ENCODE measurements around the gene RNPC3.
"Not testable (repeated sequence)": the region's sequence is repeated elsewhere in the genome, so short reads cannot be mapped to it uniquely, and the experiment has no call there.

RNPC3 gene

DNA sequence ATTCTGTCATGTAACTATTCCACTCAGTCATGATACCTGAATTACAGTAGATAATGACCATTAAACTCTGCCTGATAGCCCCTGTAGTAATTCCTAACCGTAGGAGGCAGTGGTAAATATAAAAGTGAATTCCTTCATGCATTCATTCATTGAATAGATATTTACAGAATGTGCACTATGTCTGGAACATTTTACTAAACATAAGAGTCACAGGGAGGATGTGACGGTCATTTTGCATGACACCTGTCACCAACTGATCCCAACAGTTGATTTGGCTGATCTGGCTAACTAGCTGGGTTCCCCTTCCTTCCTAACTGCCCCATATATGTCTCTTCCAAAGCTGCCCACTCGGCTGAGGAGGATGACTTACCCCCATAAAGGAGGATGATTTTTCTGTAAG lies 2.2 kb upstream of the RNPC3 start:
- no peak overlapping the region for H3K27ac Mint-ChIP-seq
- H3K4me1 Mint-ChIP-seq: peaks cover 14% of the 10 kb centered on the region
- peaks cover 5% of the 10 kb centered on the region for H3K36me3 Mint-ChIP-seq
- H3K4me3 Mint-ChIP-seq: no peak overlapping the region
- H3K9me3 Mint-ChIP-seq: no peaks in the 10 kb centered on the region
- ATAC-seq (ENCODE audit: low read depth) (no peak), DNase-seq (ENCODE audit: low spot score in 2 of 2) (no peak)
- no peaks in the 10 kb centered on the region for H3K27me3 Mint-ChIP-seq

DNA sequence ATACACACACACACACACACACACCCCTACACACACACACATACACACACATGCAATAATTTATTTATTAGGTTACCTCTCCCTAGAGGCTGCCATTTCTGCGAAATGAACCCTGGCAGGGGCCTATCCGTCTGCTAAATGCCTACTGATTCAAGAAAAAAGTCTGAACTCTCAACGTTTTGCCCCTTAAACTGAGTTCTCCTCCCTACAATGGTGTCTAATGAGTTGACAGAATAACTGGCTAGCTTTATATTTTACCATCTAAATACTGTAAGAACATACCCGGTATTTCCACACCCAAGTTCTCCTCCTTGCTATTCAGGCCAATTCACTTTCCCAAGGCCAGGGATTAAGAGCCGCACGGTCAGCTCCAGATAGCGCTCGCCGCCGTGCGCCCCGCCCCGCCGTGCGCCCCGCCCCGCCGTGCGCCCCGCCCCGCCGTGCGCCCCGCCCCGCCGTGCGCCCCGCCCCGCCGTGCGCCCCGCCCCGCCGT lies 339 bp upstream of the RNPC3 start:
- H3K9me3 Mint-ChIP-seq: no peaks in the 10 kb centered on the region
- no peaks in the 10 kb centered on the region for H3K27me3 Mint-ChIP-seq
- DNase-seq (ENCODE audit: low spot score in 2 of 2): peak in 1 of 2 donors; percentile 34
- peaks cover 13% of the 10 kb centered on the region for H3K36me3 Mint-ChIP-seq
- peaks cover 23% of the 10 kb centered on the region for H3K4me1 Mint-ChIP-seq
- peak; percentile 15 for ATAC-seq (ENCODE audit: low read depth)
- H3K4me3 Mint-ChIP-seq: peak overlapping the region; percentile 75
- H3K27ac Mint-ChIP-seq: peak overlapping the region; percentile 97

- no peak for DNase-seq (ENCODE audit: low spot score in 2 of 2)
- Mint-ChIP-seq H3K4me1 (peaks cover 40% of the 10 kb centered on the region), H3K27ac (no peak overlapping the region), H3K4me3 (peak overlapping the region; percentile 17), H3K36me3 (peaks cover 29% of the 10 kb centered on the region), H3K27me3 (no peaks in the 10 kb centered on the region), H3K9me3 (no peaks in the 10 kb centered on the region)
- no peak for ATAC-seq (ENCODE audit: low read depth)
Observed at GRCh38 chr1:103527331-103527730, 1.8 kb downstream of the RNPC3 start.

GRCh38 chr1:103529746-103530145 lies 4.2 kb downstream of the RNPC3 start:
- H3K27ac Mint-ChIP-seq: no peak overlapping the region
- ATAC-seq (ENCODE audit: low read depth) (no peak), DNase-seq (ENCODE audit: low spot score in 2 of 2) (no peak)
- no peak overlapping the region for H3K4me3 Mint-ChIP-seq
- H3K4me1 Mint-ChIP-seq: peaks cover 45% of the 10 kb centered on the region
- H3K27me3 Mint-ChIP-seq: no peaks in the 10 kb centered on the region
- H3K9me3 Mint-ChIP-seq: no peaks in the 10 kb centered on the region
- peaks cover 37% of the 10 kb centered on the region for H3K36me3 Mint-ChIP-seq

DNA sequence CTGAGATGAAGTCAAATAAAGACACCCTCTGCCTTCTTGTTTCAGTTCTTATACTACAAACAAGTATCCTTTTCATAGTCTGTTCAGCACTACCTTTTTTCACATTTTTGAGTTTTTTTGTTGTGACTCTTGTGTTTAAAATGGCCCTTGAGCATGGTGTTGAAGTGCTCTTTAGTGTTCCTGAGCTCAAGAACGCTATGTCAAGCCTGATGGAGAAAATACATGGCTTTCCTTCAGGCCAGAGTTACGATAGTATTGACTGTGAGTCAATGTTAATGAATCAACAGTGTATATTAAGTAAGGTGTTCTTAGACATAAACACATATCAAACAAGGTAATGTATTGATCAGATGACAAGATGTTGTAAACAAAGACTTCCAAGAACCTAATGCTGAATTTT lies 12.7 kb downstream of the RNPC3 start:
- Mint-ChIP-seq H3K27me3 (no peaks in the 10 kb centered on the region), H3K4me3 (no peak overlapping the region), H3K9me3 (no peaks in the 10 kb centered on the region), H3K4me1 (no peaks in the 10 kb centered on the region), H3K27ac (no peak overlapping the region), H3K36me3 (peaks cover 32% of the 10 kb centered on the region)
- ATAC-seq (ENCODE audit: low read depth): no peak
- DNase-seq (ENCODE audit: low spot score in 2 of 2): no peak

DNA sequence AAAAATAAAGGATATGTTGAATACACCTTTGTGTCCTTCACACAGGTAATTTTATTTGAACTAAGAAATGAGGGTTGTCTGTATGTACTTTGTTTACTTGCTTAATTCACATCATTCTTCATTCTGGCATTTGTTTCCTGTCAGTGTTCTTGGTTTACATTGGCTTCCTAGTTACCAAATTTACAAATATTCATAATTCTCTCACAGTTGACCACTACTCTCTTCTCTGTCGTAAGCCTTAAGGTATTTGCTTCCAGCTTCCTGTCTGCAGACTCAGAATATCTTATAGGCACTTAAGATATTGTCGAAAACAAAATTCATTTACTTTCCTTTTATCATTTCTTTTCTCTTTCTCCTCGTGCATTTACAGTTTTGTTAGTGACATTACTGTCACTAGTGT lies 15.9 kb downstream of the RNPC3 start:
- DNase-seq (ENCODE audit: low spot score in 2 of 2): no peak
- no peak overlapping the region for H3K4me3 Mint-ChIP-seq
- H3K27me3 Mint-ChIP-seq: no peaks in the 10 kb centered on the region
- peaks cover 34% of the 10 kb centered on the region for H3K36me3 Mint-ChIP-seq
- no peaks in the 10 kb centered on the region for H3K9me3 Mint-ChIP-seq
- H3K4me1 Mint-ChIP-seq: no peaks in the 10 kb centered on the region
- H3K27ac Mint-ChIP-seq: no peak overlapping the region
- ATAC-seq (ENCODE audit: low read depth): no peak

DNA sequence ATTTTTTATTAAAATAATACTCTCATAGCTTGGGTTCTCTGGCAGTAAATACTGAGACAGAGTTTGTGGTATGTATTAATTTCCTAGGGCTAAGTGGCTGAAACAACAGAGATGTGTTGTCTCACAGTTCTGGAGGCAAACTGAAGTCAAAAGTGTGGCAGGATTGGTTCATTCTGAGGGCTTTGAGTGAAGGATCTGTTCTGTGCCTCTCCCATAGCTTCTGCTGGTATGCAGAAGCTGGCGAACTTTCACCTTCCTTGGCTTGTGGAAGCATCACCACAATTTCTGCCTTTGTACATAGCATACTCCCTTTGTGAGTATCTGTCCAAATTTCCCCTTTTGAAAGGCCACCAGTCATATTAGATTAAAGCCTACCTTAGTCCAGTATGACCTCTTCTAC lies 21.0 kb downstream of the RNPC3 start:
- H3K9me3 Mint-ChIP-seq: no peaks in the 10 kb centered on the region
- peaks cover 26% of the 10 kb centered on the region for H3K36me3 Mint-ChIP-seq
- DNase-seq (ENCODE audit: low spot score in 2 of 2) (no peak), ATAC-seq (ENCODE audit: low read depth) (no peak)
- no peaks in the 10 kb centered on the region for H3K4me1 Mint-ChIP-seq
- no peak overlapping the region for H3K27ac Mint-ChIP-seq
- H3K4me3 Mint-ChIP-seq: no peak overlapping the region
- H3K27me3 Mint-ChIP-seq: no peaks in the 10 kb centered on the region

DNA sequence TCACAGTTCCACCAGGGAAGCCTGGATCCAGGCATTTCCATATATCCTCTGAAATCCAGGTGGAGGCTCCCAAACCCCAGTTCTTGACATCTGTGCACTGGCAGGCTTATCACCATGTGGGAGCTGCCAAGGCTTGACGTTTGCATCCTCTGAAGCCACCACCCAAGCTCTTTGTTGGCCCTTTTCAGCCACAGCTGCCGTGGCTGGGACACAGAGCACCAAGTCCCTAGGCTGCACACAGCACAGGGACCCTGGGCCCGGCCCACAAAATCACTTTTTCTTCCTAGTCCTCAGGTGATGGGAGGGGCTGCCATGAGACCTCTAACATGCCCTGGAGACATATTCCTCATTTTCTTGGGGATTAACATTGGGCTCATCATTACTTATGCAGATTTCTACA lies 22.3 kb downstream of the RNPC3 start:
- Mint-ChIP-seq H3K27me3 (no peaks in the 10 kb centered on the region), H3K4me3 (no peak overlapping the region), H3K4me1 (no peaks in the 10 kb centered on the region), H3K9me3 (no peaks in the 10 kb centered on the region), H3K27ac (no peak overlapping the region), H3K36me3 (peaks cover 25% of the 10 kb centered on the region)
- ATAC-seq (ENCODE audit: low read depth): no peak
- DNase-seq (ENCODE audit: low spot score in 2 of 2): no peak

DNA sequence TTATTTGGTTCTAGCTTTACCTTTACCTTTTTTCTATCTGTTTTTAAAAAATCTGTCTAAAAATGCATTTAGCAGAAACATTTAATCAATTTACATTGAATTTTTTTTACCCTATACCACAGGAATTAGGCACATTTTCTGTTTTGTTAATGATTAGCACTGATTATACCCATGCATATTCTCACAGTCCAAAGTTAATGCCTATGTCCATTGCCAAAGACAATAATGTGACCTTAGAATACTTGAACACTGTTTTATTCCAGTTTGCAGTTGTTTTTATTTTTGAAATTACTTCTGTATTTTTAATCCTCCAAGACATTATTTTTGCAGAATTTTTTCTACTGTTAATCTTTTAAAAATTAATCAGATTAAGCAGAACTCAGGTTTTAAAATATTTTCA lies 34.9 kb downstream of the RNPC3 start:
- peaks cover 3% of the 10 kb centered on the region for H3K4me1 Mint-ChIP-seq
- H3K27ac Mint-ChIP-seq: no peak overlapping the region
- no peak overlapping the region for H3K4me3 Mint-ChIP-seq
- ATAC-seq (ENCODE audit: low read depth) (no peak), DNase-seq (ENCODE audit: low spot score in 2 of 2) (no peak)
- peaks cover 15% of the 10 kb centered on the region for H3K36me3 Mint-ChIP-seq
- H3K9me3 Mint-ChIP-seq: no peaks in the 10 kb centered on the region
- H3K27me3 Mint-ChIP-seq: no peaks in the 10 kb centered on the region

DNA sequence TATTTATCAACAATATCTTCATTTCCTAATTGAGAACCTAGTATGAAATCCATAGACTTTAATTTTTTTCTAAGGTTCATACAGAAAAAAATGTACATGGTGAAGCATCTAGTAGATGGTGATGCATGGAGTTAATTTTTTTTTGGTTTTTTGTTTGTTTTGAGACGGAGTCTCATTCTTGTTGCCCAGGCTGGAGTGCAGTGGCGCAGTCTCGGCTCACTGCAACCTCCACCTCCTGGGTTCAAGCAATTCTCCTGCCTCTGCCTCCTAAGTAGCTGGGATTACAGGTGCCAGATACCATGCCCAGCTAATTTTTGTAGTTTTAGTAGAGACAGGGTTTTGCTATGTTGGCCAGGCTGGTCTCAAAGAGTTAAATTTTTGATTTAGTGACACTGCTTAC lies 35.6 kb downstream of the RNPC3 start:
- peaks cover 12% of the 10 kb centered on the region for H3K36me3 Mint-ChIP-seq
- not testable (repeated sequence) for H3K27me3 Mint-ChIP-seq; H3K4me1 Mint-ChIP-seq; H3K4me3 Mint-ChIP-seq; H3K9me3 Mint-ChIP-seq; DNase-seq (ENCODE audit: low spot score in 2 of 2); H3K27ac Mint-ChIP-seq; ATAC-seq (ENCODE audit: low read depth)

- ATAC-seq (ENCODE audit: low read depth): no peak
- Mint-ChIP-seq H3K36me3 (peaks cover 8% of the 10 kb centered on the region), H3K27ac (no peak overlapping the region), H3K4me1 (peaks cover 3% of the 10 kb centered on the region), H3K9me3 (no peaks in the 10 kb centered on the region), H3K27me3 (no peaks in the 10 kb centered on the region), H3K4me3 (no peak overlapping the region)
- no peak for DNase-seq (ENCODE audit: low spot score in 2 of 2)
Observed at GRCh38 chr1:103561643-103562395, 36.3 kb downstream of the RNPC3 start.

DNA sequence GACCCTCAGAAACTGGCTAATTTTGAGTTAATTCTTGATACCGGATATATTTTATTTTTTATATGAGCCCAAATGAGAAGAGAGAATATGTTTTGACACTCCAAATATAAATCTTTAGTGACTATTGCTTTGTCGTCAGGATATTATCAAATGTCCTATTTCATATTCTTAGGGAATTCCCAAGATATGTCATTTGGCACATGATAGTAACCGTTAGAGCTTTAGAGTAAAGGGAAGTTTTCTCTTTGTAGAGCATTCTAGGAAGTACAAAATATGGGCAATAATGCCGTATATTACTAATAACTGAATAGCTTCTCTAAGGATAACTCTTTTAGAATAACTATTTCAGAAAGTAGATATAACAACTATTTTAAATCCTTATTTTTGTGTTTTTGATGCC lies 37.6 kb downstream of the RNPC3 start:
- no peak overlapping the region for H3K4me3 Mint-ChIP-seq
- no peak for DNase-seq (ENCODE audit: low spot score in 2 of 2)
- H3K27ac Mint-ChIP-seq: no peak overlapping the region
- H3K9me3 Mint-ChIP-seq: no peaks in the 10 kb centered on the region
- peaks cover 3% of the 10 kb centered on the region for H3K4me1 Mint-ChIP-seq
- ATAC-seq (ENCODE audit: low read depth): no peak
- H3K36me3 Mint-ChIP-seq: peaks cover 9% of the 10 kb centered on the region
- H3K27me3 Mint-ChIP-seq: no peaks in the 10 kb centered on the region

DNA sequence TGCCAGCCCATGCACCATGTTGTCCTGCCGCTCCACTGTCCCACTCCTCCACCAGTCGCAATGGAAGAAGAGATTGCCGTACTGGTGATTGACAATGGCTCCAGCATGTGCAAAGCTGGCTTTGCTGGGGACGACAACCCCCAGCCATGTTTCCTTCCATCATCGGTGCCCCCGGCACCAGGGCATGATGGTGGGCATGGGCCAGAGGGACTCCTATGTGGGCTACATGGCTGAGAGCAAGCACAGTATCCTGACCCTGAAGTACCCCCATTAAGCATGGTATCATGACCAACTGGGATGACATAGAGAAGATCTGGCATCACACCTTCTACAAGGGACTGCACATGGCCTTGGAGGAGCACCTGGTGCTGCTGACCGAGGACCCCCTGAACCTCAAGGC lies 44.0 kb downstream of the RNPC3 start:
- H3K27ac Mint-ChIP-seq: no peak overlapping the region
- H3K36me3 Mint-ChIP-seq: peaks cover 23% of the 10 kb centered on the region
- no peaks in the 10 kb centered on the region for H3K9me3 Mint-ChIP-seq
- no peaks in the 10 kb centered on the region for H3K27me3 Mint-ChIP-seq
- no peak for ATAC-seq (ENCODE audit: low read depth)
- no peak overlapping the region for H3K4me3 Mint-ChIP-seq
- no peak for DNase-seq (ENCODE audit: low spot score in 2 of 2)
- H3K4me1 Mint-ChIP-seq: no peaks in the 10 kb centered on the region

- H3K4me3 Mint-ChIP-seq; H3K27me3 Mint-ChIP-seq; ATAC-seq (ENCODE audit: low read depth); H3K27ac Mint-ChIP-seq; H3K9me3 Mint-ChIP-seq; DNase-seq (ENCODE audit: low spot score in 2 of 2); H3K4me1 Mint-ChIP-seq: not testable (repeated sequence)
- H3K36me3 Mint-ChIP-seq: peaks cover 19% of the 10 kb centered on the region
Observed at GRCh38 chr1:103571289-103571688, 45.8 kb downstream of the RNPC3 start, which contains the start of gene AMY2B. AMY2B (plus strand) TSS chr1:103571589; CDS start chr1:103571603, 14 bp downstream.

GRCh38 chr1:103576065-103576464 lies 50.6 kb downstream of the RNPC3 start:
- DNase-seq (ENCODE audit: low spot score in 2 of 2) (no peak), ATAC-seq (ENCODE audit: low read depth) (no peak)
- H3K9me3 Mint-ChIP-seq: no peaks in the 10 kb centered on the region
- H3K27ac Mint-ChIP-seq: no peak overlapping the region
- no peaks in the 10 kb centered on the region for H3K4me1 Mint-ChIP-seq
- H3K36me3 Mint-ChIP-seq: peaks cover 13% of the 10 kb centered on the region
- H3K27me3 Mint-ChIP-seq: no peaks in the 10 kb centered on the region
- no peak overlapping the region for H3K4me3 Mint-ChIP-seq

All from memory B cell (primary cell).